Naive thymus-derived CD4-positive, alpha-beta T cell (primary cell): ENCODE data around the gene RIPK3. TPM values are rescaled to one million over a fixed set of nuclear protein-coding genes. Genes with fewer than 3 reads are reported as not detected.
"Not testable (repeated sequence)": the region's sequence is repeated elsewhere in the genome, so short reads cannot be mapped to it uniquely, and the experiment has no call there.

Source experiments
- ATAC-seq: fragments of 150-1000 bp; cut with Tn5 transposase; 2 replicates; pipeline ENCODE4 v1.10.0; 2021; ENCODE audit warnings: mild to moderate bottlenecking, moderate library complexity
- CTCF ChIA-PET: fragments of 350-600 bp; sonication (Branson Sonifier 250); formaldehyde crosslinking; loops from one replicate; lab custom pipeline; 2021; ENCODE audit warnings: antibody characterized with exemption; lab: Charles Lee
- POLR2A ChIA-PET: fragments of 350-600 bp; sonication (Branson Sonifier 250); formaldehyde crosslinking; loops from one replicate; lab custom pipeline; 2021; ENCODE audit warnings: antibody characterized with exemption, inconsistent platforms; lab: Charles Lee
- DNase-seq, 9 donors: peaks; one replicate each; pipeline versions ENCODE4 v3.0.0 to v3.0.0-alpha.2; 2020 to 2022; ENCODE audit warnings: mixed read lengths in 1 of 9
- H3K27ac ChIP-seq: one replicate; pipeline ENCODE4 v1.7.0; 2013; ENCODE audit warnings: mild to moderate bottlenecking, low read depth, low read length, moderate library complexity
- H3K27me3 ChIP-seq, 2 donors: one replicate each; pipeline ENCODE4 v1.7.0; 2013; ENCODE audit warnings: low read length in 2 of 2, mild to moderate bottlenecking in 2 of 2, moderate library complexity in 2 of 2; ENCODE audit not compliant: control insufficient read depth in 2 of 2, insufficient read depth in 2 of 2
- H3K36me3 ChIP-seq, 3 experiments: 1 replicate in 2 of 3; 2 replicates in 1 of 3; pipeline ENCODE4 v1.7.0; 2013; ENCODE audit warnings: low read length in 3 of 3, mild to moderate bottlenecking in 3 of 3, moderate library complexity in 1 of 3; ENCODE audit not compliant: insufficient read depth in 3 of 3, control insufficient read depth in 2 of 3
- H3K4me1 ChIP-seq, 2 donors: one replicate each; pipeline ENCODE4 v1.7.0; 2013; ENCODE audit warnings: low read length in 2 of 2, mild to moderate bottlenecking in 2 of 2, moderate library complexity in 1 of 2; ENCODE audit not compliant: control insufficient read depth in 2 of 2, insufficient read depth in 2 of 2
- H3K4me3 ChIP-seq: 2 replicates; pipeline ENCODE4 v1.7.0; 2013; ENCODE audit warnings: mild to moderate bottlenecking, low read length
- H3K9me3 ChIP-seq, 3 experiments: 1 replicate in 2 of 3; 2 replicates in 1 of 3; pipeline ENCODE4 v1.7.0; 2013; ENCODE audit warnings: low read length in 3 of 3; ENCODE audit not compliant: control insufficient read depth in 2 of 3
- H3K27ac Mint-ChIP-seq, 9 donors: one replicate each; pipeline ENCODE4 v1.8.0; 2020 to 2022; ENCODE audit warnings: mixed read lengths in 9 of 9, mild to moderate bottlenecking in 8 of 9, moderate library complexity in 5 of 9, inconsistent platforms in 2 of 9
- H3K27me3 Mint-ChIP-seq, 5 donors: one replicate each; pipeline ENCODE4 v1.8.0; 2021 to 2022; ENCODE audit warnings: mixed read lengths in 5 of 5, mild to moderate bottlenecking in 1 of 5
- H3K36me3 Mint-ChIP-seq, 5 donors: one replicate each; pipeline ENCODE4 v1.8.0; 2020 to 2022; ENCODE audit warnings: mixed read lengths in 5 of 5, mild to moderate bottlenecking in 3 of 5, inconsistent platforms in 1 of 5
- H3K4me1 Mint-ChIP-seq, 7 donors: one replicate each; pipeline ENCODE4 v1.8.0; 2020 to 2022; ENCODE audit warnings: mixed read lengths in 7 of 7, mild to moderate bottlenecking in 3 of 7, inconsistent platforms in 1 of 7
- H3K4me3 Mint-ChIP-seq, 10 donors: one replicate each; pipeline ENCODE4 v1.8.0; 2020 to 2022; ENCODE audit warnings: mild to moderate bottlenecking in 10 of 10, mixed read lengths in 10 of 10, moderate library complexity in 6 of 10, inconsistent platforms in 2 of 10
- H3K9me3 Mint-ChIP-seq, 11 donors: one replicate each; pipeline ENCODE4 v1.8.0; 2020 to 2022; ENCODE audit warnings: mixed read lengths in 11 of 11, mild to moderate bottlenecking in 4 of 11, inconsistent platforms in 1 of 11, moderate library complexity in 1 of 11
- intact Hi-C, 2 donors: fragments of 100-400 bp; cut with micrococcal nuclease; formaldehyde crosslinking; loops; one replicate each; pipeline ENCODE4 v1.15.1; 2023
- polyA plus RNA-seq, 2 donors: library from polyadenylated mRNA; unstranded; fragments of 300-500 nt; fragmentation: Illumina TruSeq; gene quantifications; one replicate each; pipeline ENCODE4 v1.2.3, GENCODE V29; 2021
- total RNA-seq, 6 experiments: library from RNA in 5 of 6; stranded (reverse) in 5 of 6; gene quantifications; 1 replicate in 5 of 6; 2 replicates in 1 of 6; pipeline ENCODE4 v1.2.3 and lab custom pipeline; 2021 to 2026

The RIPK3 gene
- total and polyA plus RNA-seq, 7 experiments from 2014 or later = 8.2 to 47.5 (median 33.0) TPM

DNA sequence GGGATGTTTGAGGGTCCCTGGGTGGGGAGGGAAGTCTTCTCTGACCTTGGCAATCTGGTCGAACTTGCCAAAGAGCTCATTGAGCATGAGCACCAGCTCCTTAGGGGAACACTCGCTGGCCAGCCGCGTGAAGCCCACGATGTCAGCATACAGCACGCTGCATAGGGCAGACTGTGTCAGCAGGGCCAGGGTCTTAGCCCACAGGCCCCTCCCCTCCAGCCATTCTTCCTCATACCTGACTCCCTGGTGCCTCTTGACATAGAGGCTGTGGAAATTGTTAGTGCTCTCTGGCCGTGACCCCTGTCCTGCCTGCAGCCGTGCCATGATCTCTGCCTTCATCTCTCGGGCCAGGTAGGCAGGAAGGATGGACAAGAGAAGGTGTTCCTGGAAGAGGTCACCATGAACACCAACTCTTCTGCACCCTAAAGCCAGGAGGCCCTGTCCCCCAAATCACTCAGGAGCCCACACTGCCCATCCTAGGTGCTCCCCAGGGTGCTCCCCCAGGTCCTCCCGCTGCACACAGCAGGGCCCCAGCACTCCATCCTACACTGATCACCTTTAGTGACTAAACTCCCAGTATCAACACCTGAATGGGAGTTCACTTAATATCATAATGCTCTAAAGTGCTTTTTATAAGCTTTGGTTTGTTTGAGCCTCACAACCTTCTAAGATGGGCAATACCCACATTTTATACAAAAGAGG, 8.7 kb downstream of the RIPK3 start:
- H3K27me3 Mint-ChIP-seq = peaks cover 9 to 42% (median 17%) of the 10 kb centered on the region in 5 donors
- ChIA-PET CTCF (interaction anchor here (0.6 to 15.8 kb wide), 8 partner anchors 9 to 105 kb away, joined by 3 to 317 read pairs (median 6); partner anchors contain the start of genes CBLN3, CIDEB, KHNYN and LTB4R), POLR2A (interaction anchor here (0.5 to 16.5 kb wide), 8 partner anchors 9 to 144 kb away, joined by 3 to 293 read pairs (median 6); partner anchors contain the start of genes CBLN3, KHNYN, LTB4R and LTB4R2)
- Histone ChIP-seq H3K4me3 (no peak overlapping the region), H3K36me3 (peaks cover 0 to 5% (median 0%) of the 10 kb centered on the region in 3 experiments), H3K4me1 (peaks cover 41 to 64% of the 10 kb centered on the region in 2 donors), H3K27ac (no peak overlapping the region), H3K27me3 (peaks cover 7 to 13% of the 10 kb centered on the region in 2 donors), H3K9me3 (no peaks in the 10 kb centered on the region)
- peak overlapping the region in 3 of 9 donors; percentile 10 to 77 (median 15) for H3K27ac Mint-ChIP-seq
- ATAC-seq (no peak), DNase-seq (no peak)
- intact Hi-C loops = no loop called here
- peaks cover 29 to 67% (median 45%) of the 10 kb centered on the region in 7 donors for H3K4me1 Mint-ChIP-seq
- peaks cover 0 to 11% (median 6%) of the 10 kb centered on the region in 5 donors for H3K36me3 Mint-ChIP-seq
- H3K9me3 Mint-ChIP-seq = peaks cover 0 to 5% (median 0%) of the 10 kb centered on the region in 11 donors
- H3K4me3 Mint-ChIP-seq = no peak overlapping the region

DNA sequence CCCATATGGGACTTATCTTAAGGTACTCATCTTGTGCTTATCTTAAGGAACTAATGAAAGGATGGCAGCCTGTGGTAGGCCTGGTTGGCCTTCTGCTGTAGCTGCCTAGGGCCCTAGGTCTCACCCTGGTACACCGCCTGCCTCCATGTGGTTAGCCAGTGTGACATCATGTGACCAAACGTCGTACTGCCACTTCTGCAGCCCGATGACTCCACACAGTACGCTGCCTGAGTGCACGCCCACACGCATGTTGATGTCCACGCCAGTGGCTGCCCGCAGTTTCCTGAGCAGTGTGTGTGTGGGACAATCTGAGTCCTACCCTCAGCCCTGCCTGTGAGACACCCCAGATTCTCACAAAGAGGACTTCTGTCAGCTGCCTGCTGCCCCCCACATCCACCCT, 10.1 kb downstream of the RIPK3 start:
- peaks cover 3 to 32% (median 9%) of the 10 kb centered on the region in 5 donors for H3K27me3 Mint-ChIP-seq
- peaks cover 0 to 5% (median 0%) of the 10 kb centered on the region in 11 donors for H3K9me3 Mint-ChIP-seq
- ChIA-PET CTCF (interaction anchor here (0.7 to 15.8 kb wide), 3 partner anchors 10 to 105 kb away, joined by 3 to 317 read pairs (median 7); partner anchors contain the start of genes CBLN3, KHNYN and RIPK3), POLR2A (interaction anchor here (1.0 to 16.5 kb wide), 3 partner anchors 56 to 112 kb away, joined by 3 to 293 read pairs (median 3); partner anchors contain the start of genes CBLN3 and KHNYN)
- H3K4me3 ChIP-seq = no peak overlapping the region
- H3K4me3 Mint-ChIP-seq = no peak overlapping the region
- DNase-seq (peak in 1 of 9 donors; percentile 33), ATAC-seq (peak; percentile 69)
- H3K27ac ChIP-seq = no peak overlapping the region
- H3K36me3 ChIP-seq = no peaks in the 10 kb centered on the region
- peak overlapping the region in 1 of 9 donors; percentile 39 for H3K27ac Mint-ChIP-seq
- H3K36me3 Mint-ChIP-seq = peaks cover 0 to 5% (median 0%) of the 10 kb centered on the region in 5 donors
- peaks cover 7% of the 10 kb centered on the region in 2 donors for H3K27me3 ChIP-seq
- intact Hi-C loops = no loop called here
- H3K4me1 ChIP-seq = peaks cover 40 to 64% of the 10 kb centered on the region in 2 donors
- no peaks in the 10 kb centered on the region for H3K9me3 ChIP-seq
- peaks cover 22 to 61% (median 38%) of the 10 kb centered on the region in 7 donors for H3K4me1 Mint-ChIP-seq

DNA sequence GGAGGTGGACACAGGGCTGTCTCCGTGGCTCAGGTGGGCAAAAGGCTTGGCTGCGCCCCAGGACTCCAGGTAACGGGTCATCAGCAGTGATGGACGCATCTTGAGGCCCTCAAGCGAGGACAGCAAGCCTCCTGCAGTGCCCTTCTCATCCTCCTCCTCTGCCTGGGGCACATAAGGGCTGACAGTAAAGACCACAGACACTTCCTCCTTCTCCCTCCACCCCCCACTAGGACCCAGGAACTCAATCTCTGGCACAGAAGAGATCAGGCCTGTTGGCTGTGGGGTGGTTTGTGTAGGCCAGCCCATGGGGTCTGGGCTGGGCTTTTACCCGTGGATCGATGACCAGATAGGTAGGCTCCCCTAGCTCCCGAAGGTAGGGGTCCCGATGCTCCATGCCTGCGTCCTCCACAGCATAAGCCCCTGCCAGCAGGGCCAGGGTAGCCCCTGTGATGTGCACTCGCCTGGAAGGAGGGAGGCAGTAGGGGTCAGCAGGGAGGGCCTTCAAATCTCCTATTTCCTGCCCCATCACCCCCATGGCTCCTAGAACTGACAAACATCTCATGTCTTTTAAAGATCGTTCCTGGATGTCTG, 10.6 kb downstream of the RIPK3 start:
- ChIA-PET CTCF (interaction anchor here (0.7 to 15.8 kb wide), 4 partner anchors 10 to 105 kb away, joined by 3 to 317 read pairs (median 5); partner anchors contain the start of genes CBLN3, KHNYN, LTB4R and RIPK3), POLR2A (interaction anchor here (0.7 to 16.5 kb wide), 3 partner anchors 14 to 113 kb away, joined by 3 to 293 read pairs (median 3); partner anchors contain the start of genes CBLN3 and KHNYN)
- Mint-ChIP-seq H3K36me3 (peaks cover 0 to 5% (median 0%) of the 10 kb centered on the region in 5 donors), H3K27ac (peak overlapping the region in 2 of 9 donors; percentile 39 to 50), H3K27me3 (peaks cover 3 to 30% (median 9%) of the 10 kb centered on the region in 5 donors), H3K9me3 (peaks cover 0 to 5% (median 0%) of the 10 kb centered on the region in 11 donors), H3K4me1 (peaks cover 19 to 59% (median 38%) of the 10 kb centered on the region in 7 donors), H3K4me3 (no peak overlapping the region)
- Histone ChIP-seq H3K4me1 (peaks cover 34 to 58% of the 10 kb centered on the region in 2 donors), H3K36me3 (no peaks in the 10 kb centered on the region), H3K4me3 (no peak overlapping the region), H3K27ac (no peak overlapping the region), H3K9me3 (no peaks in the 10 kb centered on the region), H3K27me3 (peaks cover 5 to 7% of the 10 kb centered on the region in 2 donors)
- ATAC-seq (no peak), DNase-seq (no peak)
- intact Hi-C loops = no loop called here

DNA sequence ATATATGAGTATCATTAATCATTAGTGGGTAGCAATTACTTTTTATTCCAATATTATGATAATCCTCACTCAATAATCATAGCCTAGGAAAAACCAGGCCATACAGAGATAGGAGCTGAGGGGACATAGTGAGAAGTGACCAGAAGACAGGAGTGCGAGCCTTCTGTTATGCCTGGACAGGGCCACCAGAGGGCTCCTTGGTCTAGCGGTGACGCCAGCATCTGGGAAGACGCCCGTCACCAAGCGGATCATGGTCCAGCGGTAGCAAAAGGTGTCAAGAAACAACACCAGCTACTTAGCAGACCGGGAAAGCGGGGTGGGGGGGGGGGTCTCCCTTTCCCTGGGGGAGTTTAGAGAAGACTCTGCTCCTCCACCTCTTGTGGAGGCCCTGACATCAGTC, 11.9 kb downstream of the RIPK3 start:
- not testable (repeated sequence) for H3K27me3 ChIP-seq, H3K36me3 ChIP-seq, H3K4me3 Mint-ChIP-seq, H3K36me3 Mint-ChIP-seq, DNase-seq, H3K9me3 ChIP-seq, H3K27ac Mint-ChIP-seq, H3K9me3 Mint-ChIP-seq, H3K4me3 ChIP-seq, ATAC-seq, H3K27ac ChIP-seq
- H3K4me1 ChIP-seq = peaks cover 24 to 45% of the 10 kb centered on the region in 2 donors
- ChIA-PET CTCF (interaction anchor here (0.7 to 15.8 kb wide), 2 partner anchors 10 to 106 kb away, joined by 3 to 317 read pairs; partner anchors contain the start of genes CBLN3 and KHNYN), POLR2A (interaction anchor here (1.4 to 16.5 kb wide), 2 partner anchors 103 to 114 kb away, joined by 3 to 293 read pairs; partner anchors contain the start of genes CBLN3, KHNYN and SDR39U1)
- peaks cover 3 to 22% (median 10%) of the 10 kb centered on the region in 5 donors for H3K27me3 Mint-ChIP-seq
- H3K4me1 Mint-ChIP-seq = peaks cover 18 to 50% (median 27%) of the 10 kb centered on the region in 7 donors
- intact Hi-C loops = loop anchor here in 1 of 2 donors (1.0 kb wide), 1 partner anchor 103 kb away; no protein-coding TSS in a partner anchor

DNA sequence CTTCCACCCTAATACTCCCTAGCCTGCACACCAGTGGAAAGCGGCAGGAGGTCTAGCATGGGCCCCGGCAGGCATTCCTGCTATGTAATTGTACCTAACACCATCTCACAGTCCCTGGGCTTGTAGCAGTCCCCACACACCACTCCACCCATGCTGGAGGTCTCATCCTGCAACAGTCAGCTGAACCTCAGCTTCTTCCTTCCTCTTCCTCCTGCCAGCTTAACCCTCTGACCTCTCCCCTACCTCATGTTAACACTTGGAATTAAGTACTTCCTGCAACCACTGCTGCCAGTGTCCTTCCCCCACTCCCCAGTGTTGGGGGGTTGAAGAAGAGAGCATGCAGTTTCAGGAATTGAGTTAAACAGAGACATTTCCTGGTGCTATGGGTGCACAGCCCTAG, 12.5 kb downstream of the RIPK3 start:
- no peak overlapping the region for H3K27ac ChIP-seq
- Mint-ChIP-seq H3K27ac (peak overlapping the region in 4 of 9 donors; percentile 34 to 78 (median 70)), H3K27me3 (peaks cover 1 to 20% (median 11%) of the 10 kb centered on the region in 5 donors), H3K36me3 (peaks cover 0 to 4% (median 0%) of the 10 kb centered on the region in 5 donors), H3K4me1 (peaks cover 15 to 46% (median 21%) of the 10 kb centered on the region in 7 donors), H3K9me3 (peaks cover 0 to 4% (median 0%) of the 10 kb centered on the region in 11 donors), H3K4me3 (peak overlapping the region in 1 of 10 donors; percentile 11)
- POLR2A ChIA-PET = interaction anchor here (0.8 to 16.5 kb wide), 3 partner anchors 11 to 115 kb away, joined by 3 to 293 read pairs (median 3); partner anchors contain the start of genes CBLN3, KHNYN and SDR39U1
- DNase-seq (no peak), ATAC-seq (no peak)
- no peak overlapping the region for H3K4me3 ChIP-seq
- no peaks in the 10 kb centered on the region for H3K9me3 ChIP-seq
- intact Hi-C loops = no loop called here
- no peaks in the 10 kb centered on the region for H3K27me3 ChIP-seq
- no peaks in the 10 kb centered on the region for H3K36me3 ChIP-seq
- peaks cover 18 to 39% of the 10 kb centered on the region in 2 donors for H3K4me1 ChIP-seq
- CTCF ChIA-PET = interaction anchor here (1.0 to 15.8 kb wide), 2 partner anchors 20 to 107 kb away, joined by 3 to 317 read pairs; partner anchors contain the start of genes CBLN3, CIDEB and KHNYN

DNA sequence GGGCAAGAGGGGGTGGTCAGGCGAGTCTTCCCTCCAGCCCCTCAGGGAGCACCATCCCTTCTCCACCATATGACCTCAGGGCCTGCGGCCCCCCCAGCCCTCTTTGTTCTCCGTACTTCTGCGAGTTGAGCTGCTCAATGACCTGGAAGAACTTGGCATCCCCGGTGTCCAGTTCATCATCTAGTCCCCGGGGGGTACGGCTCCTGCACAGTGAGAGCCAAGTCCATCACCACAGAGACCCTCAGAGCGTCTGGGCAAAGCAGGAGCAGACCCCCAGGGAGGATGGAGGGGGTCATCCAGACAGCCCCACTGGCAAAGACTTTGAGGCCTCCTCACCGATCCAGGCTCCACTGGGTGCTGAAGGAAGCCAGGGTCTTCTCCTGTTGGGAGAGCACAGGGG, 13.8 kb downstream of the RIPK3 start:
- no peak overlapping the region for H3K27ac Mint-ChIP-seq
- no peak overlapping the region for H3K27ac ChIP-seq
- POLR2A ChIA-PET = no interaction called here
- H3K27me3 Mint-ChIP-seq = peaks cover 0 to 15% (median 8%) of the 10 kb centered on the region in 5 donors
- no peak overlapping the region for H3K4me3 ChIP-seq
- DNase-seq (no peak), ATAC-seq (no peak)
- no peaks in the 10 kb centered on the region for H3K9me3 Mint-ChIP-seq
- no peaks in the 10 kb centered on the region for H3K9me3 ChIP-seq
- intact Hi-C loops = no loop called here
- H3K36me3 Mint-ChIP-seq = no peaks in the 10 kb centered on the region
- peaks cover 7 to 39% (median 14%) of the 10 kb centered on the region in 7 donors for H3K4me1 Mint-ChIP-seq
- CTCF ChIA-PET = no interaction called here
- H3K36me3 ChIP-seq = no peaks in the 10 kb centered on the region
- H3K4me3 Mint-ChIP-seq = no peak overlapping the region
- peaks cover 6 to 26% of the 10 kb centered on the region in 2 donors for H3K4me1 ChIP-seq
- H3K27me3 ChIP-seq = no peaks in the 10 kb centered on the region
